CD14-positive monocyte (primary cell): ENCODE measurements around the gene ABAT. TPM values are rescaled to one million over a fixed set of nuclear protein-coding genes. Genes with fewer than 3 reads are reported as not detected.
A peak's percentile ranks its signal among the peaks of the same experiment; 100 is the strongest.
"Not testable (repeated sequence)": the region's sequence is repeated elsewhere in the genome, so short reads cannot be mapped to it uniquely, and the experiment has no call there.

Source experiments
- DNase-seq, 3 donors: peaks; one replicate each; pipeline ENCODE4 v3.0.0-alpha.2; 2011 to 2022
- H2AFZ ChIP-seq: 2 replicates; pipeline ENCODE4 v1.6.0; 2012; ENCODE audit warnings: mild to moderate bottlenecking, low read depth, low read length, inconsistent platforms; ENCODE audit not compliant: insufficient read depth, poor library complexity, severe bottlenecking
- H3K27ac ChIP-seq, 2 donors: 1 replicate in 1 of 2; 2 replicates in 1 of 2; pipeline ENCODE4 v1.5.1; 2012 to 2013; ENCODE audit warnings: low read length in 2 of 2, control low read depth in 1 of 2, inconsistent platforms in 1 of 2, low read depth in 1 of 2, mild to moderate bottlenecking in 1 of 2
- H3K27me3 ChIP-seq, 2 donors: one replicate each; pipeline versions ENCODE4 v1.6.0 to v1.6.1; 2011 to 2013; ENCODE audit warnings: low read length in 2 of 2; ENCODE audit not compliant: control insufficient read depth in 2 of 2, insufficient read depth in 2 of 2
- H3K36me3 ChIP-seq, 2 donors: replicated peaks in 1 of 2; 1 replicate in 1 of 2; 2 replicates in 1 of 2; pipeline versions ENCODE4 v1.5.1 to v1.6.1; 2012 to 2013; ENCODE audit warnings: low read length in 2 of 2, control low read depth in 1 of 2, inconsistent platforms in 1 of 2, mild to moderate bottlenecking in 1 of 2; ENCODE audit not compliant: insufficient read depth in 2 of 2, control insufficient read depth in 1 of 2
- H3K4me1 ChIP-seq, 2 donors: 1 replicate in 1 of 2; 2 replicates in 1 of 2; pipeline versions ENCODE4 v1.5.1 to v1.6.1; 2012 to 2013; ENCODE audit warnings: low read length in 2 of 2, control low read depth in 1 of 2, inconsistent platforms in 1 of 2, mild to moderate bottlenecking in 1 of 2, moderate library complexity in 1 of 2; ENCODE audit not compliant: insufficient read depth in 2 of 2, control insufficient read depth in 1 of 2
- H3K4me2 ChIP-seq: replicated peaks from 2 replicates; pipeline ENCODE3; 2012; ENCODE audit warnings: low read length, moderate library complexity, mild to moderate bottlenecking; ENCODE audit not compliant: poor library complexity, severe bottlenecking; ENCODE audit errors: extremely low read depth
- H3K4me3 ChIP-seq, 3 experiments: fragments of 200-600 bp in 1 of 3; sonication (generic) in 1 of 3; replicated peaks in 1 of 3; 1 replicate in 2 of 3; 2 replicates in 1 of 3; pipeline ENCODE4 v1.5.1; 2011 to 2013; ENCODE audit warnings: low read length in 3 of 3, mild to moderate bottlenecking in 3 of 3, control low read depth in 2 of 3, low read depth in 2 of 3, inconsistent platforms in 1 of 3, moderate library complexity in 1 of 3
- H3K79me2 ChIP-seq: 2 replicates; pipeline ENCODE4 v1.6.0; 2012; ENCODE audit warnings: mild to moderate bottlenecking, control low read depth, inconsistent platforms, low read length, moderate library complexity; ENCODE audit not compliant: insufficient read depth
- H3K9ac ChIP-seq: 2 replicates; pipeline ENCODE4 v1.6.0; 2017; ENCODE audit warnings: low read length, mild to moderate bottlenecking; ENCODE audit not compliant: insufficient read depth, poor library complexity, severe bottlenecking
- H3K9me3 ChIP-seq, 2 donors: replicated peaks in 1 of 2; 1 replicate in 1 of 2; 2 replicates in 1 of 2; pipeline versions ENCODE4 v1.5.1 to v1.6.1; 2012 to 2013; ENCODE audit warnings: low read length in 2 of 2, control low read depth in 1 of 2; ENCODE audit not compliant: control insufficient read depth in 1 of 2, insufficient read depth in 1 of 2
- H4K20me1 ChIP-seq: 2 replicates; pipeline ENCODE4 v1.6.0; 2012; ENCODE audit warnings: mild to moderate bottlenecking, low read length, control low read depth, moderate library complexity; ENCODE audit not compliant: insufficient read depth
- H3K27ac Mint-ChIP-seq, 7 donors: one replicate each; pipeline ENCODE4 v1.8.0; 2020; ENCODE audit warnings: mild to moderate bottlenecking in 7 of 7, mixed read lengths in 7 of 7, moderate library complexity in 6 of 7, inconsistent platforms in 2 of 7
- H3K27me3 Mint-ChIP-seq, 3 donors: one replicate each; pipeline ENCODE4 v1.8.0; 2021 to 2022; ENCODE audit warnings: low read depth in 3 of 3, mild to moderate bottlenecking in 3 of 3, mixed read lengths in 3 of 3, moderate library complexity in 3 of 3, inconsistent platforms in 1 of 3
- H3K36me3 Mint-ChIP-seq, 2 donors: one replicate each; pipeline ENCODE4 v1.8.0; 2020; ENCODE audit warnings: mixed read lengths in 2 of 2, inconsistent platforms in 1 of 2, mild to moderate bottlenecking in 1 of 2
- H3K4me1 Mint-ChIP-seq: one replicate; pipeline ENCODE4 v1.8.0; 2020; ENCODE audit warnings: mild to moderate bottlenecking, mixed read lengths
- H3K4me3 Mint-ChIP-seq, 2 donors: one replicate each; pipeline ENCODE4 v1.8.0; 2020; ENCODE audit warnings: mild to moderate bottlenecking in 2 of 2, mixed read lengths in 2 of 2, moderate library complexity in 1 of 2
- H3K9me3 Mint-ChIP-seq, 7 donors: one replicate each; pipeline ENCODE4 v1.8.0; 2020 to 2022; ENCODE audit warnings: mixed read lengths in 7 of 7, mild to moderate bottlenecking in 6 of 7, moderate library complexity in 6 of 7, inconsistent platforms in 2 of 7
- CTCF ChIP-seq: fragments of 200-600 bp; IDR thresholded peaks from one replicate; pipeline ENCODE4 v1.8.0; 2022; ENCODE audit warnings: antibody characterized with exemption, mild to moderate bottlenecking
- WGBS: methylation state at CpG from one replicate; pipeline ENCODE4 v1.1.5; 2013; ENCODE audit warnings: missing lambda C conversion rate; ENCODE audit not compliant: insufficient coverage; 5-methylcytosine and 5-hydroxymethylcytosine counted together
- intact Hi-C, 2 donors: fragments of 100-400 bp; cut with micrococcal nuclease; formaldehyde crosslinking; loops; one replicate each; pipeline versions ENCODE4 v1.15.0 to v1.15.1; 2023
- polyA plus RNA-seq, 3 donors: library from polyadenylated mRNA; depleted of rRNA in 1 of 3; unstranded in 2 of 3; stranded (reverse) in 1 of 3; fragments of 300-500 nt in 2 of 3; fragments of >200 nt in 1 of 3; fragmentation: Illumina TruSeq in 2 of 3; gene quantifications; 1 replicate in 2 of 3; 2 replicates in 1 of 3; pipeline ENCODE4 v1.2.3, GENCODE V29; 2012 to 2021

ABAT gene
- polyA plus RNA-seq, 3 donors = 4.9 to 11.8 (median 8.7) TPM

- H2AFZ ChIP-seq = no peak overlapping the region
- H3K9ac ChIP-seq = no peak overlapping the region
- peaks cover 48 to 58% of the 10 kb centered on the region in 2 donors for H3K36me3 ChIP-seq
- intact Hi-C loops = no loop called here
- TF ChIP-seq CTCF = no peak
- no peaks in the 10 kb centered on the region for H3K27me3 ChIP-seq
- peaks cover 32% of the 10 kb centered on the region for H4K20me1 ChIP-seq
- peaks cover 25 to 29% of the 10 kb centered on the region in 2 donors for H3K4me1 ChIP-seq
- H3K79me2 ChIP-seq = peaks cover 70% of the 10 kb centered on the region
- Mint-ChIP-seq H3K4me3 (no peak overlapping the region), H3K9me3 (no peaks in the 10 kb centered on the region), H3K27ac (peak overlapping the region in 1 of 7 donors; percentile 59), H3K36me3 (peaks cover 45 to 57% of the 10 kb centered on the region in 2 donors), H3K27me3 (no peaks in the 10 kb centered on the region), H3K4me1 (peaks cover 23% of the 10 kb centered on the region)
- no peak overlapping the region for H3K4me2 ChIP-seq
- no peaks in the 10 kb centered on the region for H3K9me3 ChIP-seq
- no peak overlapping the region for H3K27ac ChIP-seq
- no peak overlapping the region for H3K4me3 ChIP-seq
- WGBS = no CpG with 5 or more reads among the region's 4 CpGs
- no peak for DNase-seq
These were observed 127.3 kb downstream of the ABAT start for GRCh38 chr16:8801701-8802100.

DNA sequence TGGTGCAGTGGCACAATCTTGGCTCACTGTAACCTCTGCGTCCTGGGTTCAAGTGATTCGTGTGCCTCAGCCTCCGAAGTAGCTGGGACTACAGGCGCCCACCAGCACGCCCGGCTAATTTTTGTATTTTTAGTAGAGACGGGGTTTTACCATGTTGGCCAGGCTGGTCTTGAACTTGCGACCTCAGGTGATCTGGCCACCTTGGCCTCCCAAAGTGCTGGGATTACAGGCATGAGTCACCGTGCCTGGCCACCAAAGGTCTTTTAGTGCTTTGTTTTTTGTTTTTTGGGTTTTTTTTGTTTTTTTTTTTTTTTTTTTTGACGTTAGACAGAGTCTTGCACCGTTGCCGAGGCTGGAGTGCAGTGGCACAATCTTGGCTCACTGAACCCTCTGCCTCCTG, 129.3 kb downstream of the ABAT start:
- H3K4me1 ChIP-seq = peaks cover 9 to 10% of the 10 kb centered on the region in 2 donors
- H3K4me1 Mint-ChIP-seq, H3K4me2 ChIP-seq, H3K9me3 Mint-ChIP-seq, H3K27ac ChIP-seq, H3K27me3 Mint-ChIP-seq, H3K9ac ChIP-seq, intact Hi-C loops, DNase-seq, H3K4me3 ChIP-seq, H3K27me3 ChIP-seq, H2AFZ ChIP-seq, H3K4me3 Mint-ChIP-seq, H3K9me3 ChIP-seq: not testable (repeated sequence)
- H3K79me2 ChIP-seq = peaks cover 50% of the 10 kb centered on the region
- H3K36me3 ChIP-seq = peaks cover 68 to 78% of the 10 kb centered on the region in 2 donors
- Mint-ChIP-seq H3K27ac (peak overlapping the region in 1 of 7 donors; percentile 40), H3K36me3 (peaks cover 62 to 77% of the 10 kb centered on the region in 2 donors)
- peaks cover 28% of the 10 kb centered on the region for H4K20me1 ChIP-seq
- WGBS = 99% methylated on average over 10 of the region's 12 CpGs
